Trophoblast cell (in vitro differentiated cells and primary cell): Measurements from ENCODE around the gene IRF8.
A peak's percentile ranks its signal among the peaks of the same experiment; 100 is the strongest.

Source experiments
- DNase-seq, 2 donors: peaks; one replicate each; pipeline ENCODE4 v3.0.0-alpha.2; 2016
- H2AFZ ChIP-seq: 2 replicates; pipeline ENCODE4 v1.6.1; 2013; ENCODE audit warnings: low read length, moderate library complexity, mild to moderate bottlenecking; ENCODE audit not compliant: insufficient read depth, poor library complexity
- H2AK5ac ChIP-seq: 2 replicates; pipeline ENCODE4 v1.6.1; 2013; ENCODE audit warnings: mild to moderate bottlenecking, low read length
- H2BK120ac ChIP-seq: 2 replicates; pipeline ENCODE4 v1.6.1; 2013; ENCODE audit warnings: low read length, mild to moderate bottlenecking, moderate library complexity; ENCODE audit not compliant: insufficient read depth, poor library complexity
- H2BK12ac ChIP-seq: 2 replicates; pipeline ENCODE4 v1.6.1; 2013; ENCODE audit warnings: mild to moderate bottlenecking, low read length, moderate library complexity
- H2BK5ac ChIP-seq: 2 replicates; pipeline ENCODE4 v1.6.1; 2013; ENCODE audit warnings: low read length, low read depth, moderate library complexity, mild to moderate bottlenecking; ENCODE audit not compliant: poor library complexity
- H3K14ac ChIP-seq: 2 replicates; pipeline ENCODE4 v1.6.1; 2013; ENCODE audit warnings: mild to moderate bottlenecking, low read length
- H3K18ac ChIP-seq: 2 replicates; pipeline ENCODE4 v1.6.1; 2013; ENCODE audit warnings: mild to moderate bottlenecking, low read length
- H3K23ac ChIP-seq: 2 replicates; pipeline ENCODE4 v1.6.1; 2013; ENCODE audit warnings: low read length
- H3K27ac ChIP-seq: 2 replicates; pipeline ENCODE4 v1.5.1; 2013; ENCODE audit warnings: low read depth, mild to moderate bottlenecking, inconsistent platforms, low read length, moderate library complexity
- H3K27me3 ChIP-seq: 2 replicates; pipeline ENCODE4 v1.6.1; 2013; ENCODE audit warnings: inconsistent platforms, mild to moderate bottlenecking, low read length, moderate library complexity; ENCODE audit not compliant: insufficient read depth
- H3K36me3 ChIP-seq, 2 experiments: 1 replicate in 1 of 2; 2 replicates in 1 of 2; pipeline ENCODE4 v1.6.1; 2013; ENCODE audit warnings: low read length in 2 of 2, mild to moderate bottlenecking in 2 of 2, moderate library complexity in 1 of 2; ENCODE audit not compliant: insufficient read depth in 2 of 2, control insufficient read depth in 1 of 2
- H3K4ac ChIP-seq: 2 replicates; pipeline ENCODE4 v1.6.1; 2013; ENCODE audit warnings: low read depth, mild to moderate bottlenecking, low read length, moderate library complexity
- H3K4me1 ChIP-seq, 2 experiments: 1 replicate in 1 of 2; 2 replicates in 1 of 2; pipeline ENCODE4 v1.6.1; 2013; ENCODE audit warnings: low read length in 2 of 2, mild to moderate bottlenecking in 2 of 2, moderate library complexity in 1 of 2; ENCODE audit not compliant: insufficient read depth in 2 of 2, control insufficient read depth in 1 of 2
- H3K4me2 ChIP-seq: 2 replicates; pipeline ENCODE4 v1.6.1; 2013; ENCODE audit warnings: inconsistent platforms, mild to moderate bottlenecking, low read length, moderate library complexity
- H3K4me3 ChIP-seq: 2 replicates; pipeline ENCODE4 v1.5.1; 2013; ENCODE audit warnings: mild to moderate bottlenecking, low read depth, low read length, inconsistent platforms
- H3K79me1 ChIP-seq: one replicate; pipeline ENCODE4 v1.6.1; 2013; ENCODE audit warnings: low read length
- H3K79me2 ChIP-seq: 2 replicates; pipeline ENCODE4 v1.6.1; 2013; ENCODE audit warnings: low read length, mild to moderate bottlenecking; ENCODE audit not compliant: control insufficient read depth, insufficient read depth, poor library complexity
- H3K9ac ChIP-seq: 2 replicates; pipeline ENCODE4 v1.6.1; 2013; ENCODE audit warnings: mild to moderate bottlenecking, low read length
- H3K9me3 ChIP-seq: 2 replicates; pipeline ENCODE4 v1.6.1; 2013; ENCODE audit warnings: low read depth, mild to moderate bottlenecking, control low read depth, inconsistent platforms, low read length; ENCODE audit not compliant: insufficient read depth
- H4K12ac ChIP-seq: 2 replicates; pipeline ENCODE4 v1.6.1; 2013; ENCODE audit warnings: low read depth, mild to moderate bottlenecking, low read length, moderate library complexity
- H4K8ac ChIP-seq: 2 replicates; pipeline ENCODE4 v1.6.1; 2013; ENCODE audit warnings: low read depth, mild to moderate bottlenecking, low read length, moderate library complexity
- H4K91ac ChIP-seq: one replicate; pipeline ENCODE4 v1.6.1; 2013; ENCODE audit warnings: low read depth, mild to moderate bottlenecking, low read length, moderate library complexity
- WGBS: extraction: QIAGEN DNeasy Blood & Tissue Kit; methylation state at CpG from one replicate; pipeline ENCODE4 v1.1.7; 2013; ENCODE audit warnings: missing lambda C conversion rate; ENCODE audit not compliant: insufficient read length, insufficient coverage; ENCODE audit errors: extremely low coverage; 5-methylcytosine and 5-hydroxymethylcytosine counted together

The IRF8 gene

DNA sequence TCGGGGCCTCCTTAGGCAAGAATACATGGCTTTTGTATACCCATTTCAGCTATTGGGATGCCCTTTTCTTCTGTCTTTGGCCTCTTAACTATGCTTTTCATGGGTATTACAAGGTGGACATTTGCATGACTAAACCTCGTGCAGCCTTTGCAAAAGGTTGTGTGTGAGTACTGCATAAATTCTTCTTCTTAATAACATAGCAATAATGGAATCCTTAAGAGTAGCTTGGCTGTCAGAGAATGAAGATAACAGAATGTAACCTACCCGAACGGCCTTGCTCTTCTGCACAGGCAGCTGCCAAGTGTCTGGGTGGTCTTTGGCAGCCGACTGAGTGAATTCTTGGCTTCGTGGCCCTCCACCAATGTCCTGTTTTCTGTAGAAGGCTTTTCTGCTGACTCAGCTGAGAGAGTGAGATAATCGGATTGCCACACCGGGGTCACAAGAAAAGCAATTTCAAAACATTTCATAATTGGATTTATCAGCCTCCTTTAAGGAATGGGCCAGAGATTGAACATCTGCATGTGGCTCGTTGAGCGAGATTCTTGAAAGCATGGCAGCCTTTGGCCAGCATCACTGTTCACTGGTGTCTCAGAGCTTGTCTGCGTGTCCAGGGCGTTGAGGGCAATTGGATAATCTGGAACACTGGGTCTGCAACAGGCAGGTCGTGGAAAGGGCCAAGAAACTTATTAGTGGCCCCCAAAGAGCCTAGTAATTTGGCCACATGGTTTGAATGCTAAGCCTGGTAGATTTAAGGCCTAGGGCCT lies 13.4 kb downstream of the IRF8 start:
- H3K27ac ChIP-seq = no peak overlapping the region
- peaks cover 9 to 15% of the 10 kb centered on the region in 2 experiments for H3K4me1 ChIP-seq
- H2BK12ac ChIP-seq = no peak overlapping the region
- WGBS = no CpG with 5 or more reads among the region's 13 CpGs
- no peaks in the 10 kb centered on the region for H3K79me2 ChIP-seq
- no peak overlapping the region for H2AFZ ChIP-seq
- no peak overlapping the region for H4K91ac ChIP-seq
- no peak overlapping the region for H2BK120ac ChIP-seq
- no peak overlapping the region for H3K18ac ChIP-seq
- H2BK5ac ChIP-seq = no peak overlapping the region
- peak in 1 of 2 donors; percentile 64 for DNase-seq
- H3K36me3 ChIP-seq = peaks cover 7 to 21% of the 10 kb centered on the region in 2 experiments
- no peaks in the 10 kb centered on the region for H3K27me3 ChIP-seq
- no peak overlapping the region for H2AK5ac ChIP-seq
- H3K4me3 ChIP-seq = no peak overlapping the region
- H3K4ac ChIP-seq = no peak overlapping the region
- H3K4me2 ChIP-seq = no peak overlapping the region
- H4K12ac ChIP-seq = no peak overlapping the region
- no peak overlapping the region for H3K9ac ChIP-seq
- no peak overlapping the region for H3K23ac ChIP-seq
- peaks cover 2% of the 10 kb centered on the region for H3K9me3 ChIP-seq
- H4K8ac ChIP-seq = no peak overlapping the region
- H3K14ac ChIP-seq = no peak overlapping the region
- no peaks in the 10 kb centered on the region for H3K79me1 ChIP-seq

- no peaks in the 10 kb centered on the region for H3K79me1 ChIP-seq
- no peak overlapping the region for H3K4me2 ChIP-seq
- H3K4me1 ChIP-seq = peaks cover 9 to 15% of the 10 kb centered on the region in 2 experiments
- H3K9ac ChIP-seq = no peak overlapping the region
- peak overlapping the region; percentile 3 for H2BK12ac ChIP-seq
- peak overlapping the region; percentile 59 for H2AK5ac ChIP-seq
- no peak overlapping the region for H3K4ac ChIP-seq
- H3K36me3 ChIP-seq = peaks cover 7 to 22% of the 10 kb centered on the region in 2 experiments
- H4K91ac ChIP-seq = no peak overlapping the region
- no peak for DNase-seq
- no peak overlapping the region for H3K27ac ChIP-seq
- no peaks in the 10 kb centered on the region for H3K27me3 ChIP-seq
- H3K18ac ChIP-seq = no peak overlapping the region
- no peak overlapping the region for H2AFZ ChIP-seq
- H2BK120ac ChIP-seq = peak overlapping the region; percentile 16
- H4K12ac ChIP-seq = no peak overlapping the region
- H4K8ac ChIP-seq = no peak overlapping the region
- H2BK5ac ChIP-seq = no peak overlapping the region
- no CpG with 5 or more reads among the region's 12 CpGs for WGBS
- no peaks in the 10 kb centered on the region for H3K79me2 ChIP-seq
- H3K23ac ChIP-seq = no peak overlapping the region
- peaks cover 2% of the 10 kb centered on the region for H3K9me3 ChIP-seq
- H3K4me3 ChIP-seq = no peak overlapping the region
- no peak overlapping the region for H3K14ac ChIP-seq
Observed at GRCh38 chr16:85913141-85913601, 14.2 kb downstream of the IRF8 start.

GRCh38 chr16:85913688-85914422 lies 14.9 kb downstream of the IRF8 start:
- no peak overlapping the region for H3K27ac ChIP-seq
- H3K4me2 ChIP-seq = no peak overlapping the region
- H3K27me3 ChIP-seq = no peaks in the 10 kb centered on the region
- no peak overlapping the region for H3K4me3 ChIP-seq
- H2BK120ac ChIP-seq = no peak overlapping the region
- H3K4me1 ChIP-seq = peaks cover 9 to 15% of the 10 kb centered on the region in 2 experiments
- no peak overlapping the region for H2AFZ ChIP-seq
- no peak overlapping the region for H3K18ac ChIP-seq
- no peak overlapping the region for H4K12ac ChIP-seq
- DNase-seq = no peak
- H3K4ac ChIP-seq = no peak overlapping the region
- no peak overlapping the region for H3K9ac ChIP-seq
- no peak overlapping the region for H2BK5ac ChIP-seq
- H3K79me1 ChIP-seq = no peaks in the 10 kb centered on the region
- no peak overlapping the region for H3K23ac ChIP-seq
- H3K79me2 ChIP-seq = no peaks in the 10 kb centered on the region
- WGBS = no CpG with 5 or more reads among the region's 16 CpGs
- no peak overlapping the region for H2BK12ac ChIP-seq
- H2AK5ac ChIP-seq = no peak overlapping the region
- H4K8ac ChIP-seq = no peak overlapping the region
- peak overlapping the region; percentile 39 for H4K91ac ChIP-seq
- H3K9me3 ChIP-seq = peaks cover 2% of the 10 kb centered on the region
- peaks cover 11 to 29% of the 10 kb centered on the region in 2 experiments for H3K36me3 ChIP-seq
- H3K14ac ChIP-seq = no peak overlapping the region

DNA sequence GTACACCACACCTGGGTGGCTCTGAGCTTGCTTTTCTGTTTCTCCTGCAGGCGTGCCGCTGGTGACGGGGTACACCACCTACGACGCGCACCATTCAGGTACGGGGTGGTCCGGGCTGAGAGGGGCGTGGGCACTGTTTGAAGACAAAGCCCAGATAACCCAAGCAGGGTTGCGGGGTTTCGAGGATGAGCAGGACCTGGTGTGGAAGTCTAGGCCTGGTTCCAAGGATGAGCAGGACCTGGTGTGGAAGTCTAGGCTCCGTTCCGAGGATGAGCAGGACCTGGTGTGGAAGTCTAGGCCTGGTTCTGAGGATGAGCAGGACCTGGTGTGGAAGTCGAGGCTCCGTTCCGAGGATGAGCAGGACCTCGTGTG lies 15.4 kb downstream of the IRF8 start:
- H3K4me1 ChIP-seq = peaks cover 9 to 19% of the 10 kb centered on the region in 2 experiments
- peaks cover 2% of the 10 kb centered on the region for H3K9me3 ChIP-seq
- H3K4ac ChIP-seq = no peak overlapping the region
- no peak overlapping the region for H3K18ac ChIP-seq
- no peak overlapping the region for H3K4me2 ChIP-seq
- H4K8ac ChIP-seq = no peak overlapping the region
- peak overlapping the region; percentile 39 for H4K91ac ChIP-seq
- H3K27ac ChIP-seq = no peak overlapping the region
- DNase-seq = no peak
- no peak overlapping the region for H3K9ac ChIP-seq
- H3K27me3 ChIP-seq = no peaks in the 10 kb centered on the region
- no peak overlapping the region for H2AFZ ChIP-seq
- no peak overlapping the region for H3K4me3 ChIP-seq
- H3K79me2 ChIP-seq = no peaks in the 10 kb centered on the region
- H3K14ac ChIP-seq = peak overlapping the region; percentile 5
- no peak overlapping the region for H3K23ac ChIP-seq
- H2BK120ac ChIP-seq = no peak overlapping the region
- no peak overlapping the region for H2BK12ac ChIP-seq
- no CpG with 5 or more reads among the region's 17 CpGs for WGBS
- no peak overlapping the region for H2BK5ac ChIP-seq
- peaks cover 12 to 27% of the 10 kb centered on the region in 2 experiments for H3K36me3 ChIP-seq
- H3K79me1 ChIP-seq = no peaks in the 10 kb centered on the region
- peak overlapping the region; percentile 52 for H2AK5ac ChIP-seq
- H4K12ac ChIP-seq = no peak overlapping the region
